ENCODE data around the gene ZMYND10. TPM values are rescaled to one million over a fixed set of nuclear protein-coding genes. Genes with fewer than 3 reads are reported as not detected.
A peak's percentile ranks its signal among the peaks of the same experiment; 100 is the strongest.

ZMYND10 gene
- total and polyA plus RNA-seq, 2 donors (not counting 1 experiment from before 2014, with no cell fraction given) = 0.32 to 0.83 TPM

GRCh38 chr3:50300681-50301254 is 44.8 kb downstream of the ZMYND10 start:
- H3K4me3 ChIP-seq (replicated peaks in 1 of 4; ENCODE audit: control extremely low read depth in 1 of 4, insufficient read depth in 1 of 4, low read depth in 3 of 4, low read length in 4 of 4) = peak overlapping the region in 1 of 4 experiments; percentile 60
- H3K4me2 ChIP-seq (ENCODE audit: extremely low read depth, insufficient read depth, low read length) = peak overlapping the region; percentile 89
- TF ChIP-seq CTCF (conservative IDR thresholded peaks at IDR 0.05 in 1 of 2, IDR thresholded peaks at IDR 0.05 in 1 of 2; ENCODE audit: low read depth in 1 of 2, low read length in 2 of 2) (no peak), EZH2 (IDR thresholded peaks at IDR 0.05; ENCODE audit: low read length, missing control alignments) (no peak)
- no peaks in the 10 kb centered on the region for H3K27me3 ChIP-seq (ENCODE audit: control insufficient read depth, insufficient read depth, low read length)
- peaks cover 2% of the 10 kb centered on the region for H3K36me3 ChIP-seq (ENCODE audit: control insufficient read depth, insufficient read depth, low read length)
- H2AFZ ChIP-seq (ENCODE audit: low read length) = no peak overlapping the region
- DNase-seq (ENCODE audit: low read depth in 2 of 2) = no peak
- no peaks in the 10 kb centered on the region for H3K79me2 ChIP-seq (ENCODE audit: control insufficient read depth, insufficient read depth, low read length)
- peaks cover 15% of the 10 kb centered on the region for H3K4me1 ChIP-seq (ENCODE audit: control insufficient read depth, extremely low read depth, insufficient read depth, low read length)
- H3K27ac ChIP-seq (ENCODE audit: insufficient read depth, low read length) = peak overlapping the region; percentile 82
- no peaks in the 10 kb centered on the region for H3K9me3 ChIP-seq (ENCODE audit: control insufficient read depth, insufficient read depth, low read depth, low read length)
- no peak overlapping the region for H3K9ac ChIP-seq (ENCODE audit: insufficient read depth, low read length)
- no peaks in the 10 kb centered on the region for H4K20me1 ChIP-seq (ENCODE audit: control insufficient read depth, extremely low read depth, insufficient read depth, low read length)

GRCh38 chr3:50299929-50300680 is 45.4 kb downstream of the ZMYND10 start:
- Histone ChIP-seq H3K4me2 (ENCODE audit: extremely low read depth, insufficient read depth, low read length) (peak overlapping the region; percentile 89), H3K9me3 (ENCODE audit: control insufficient read depth, insufficient read depth, low read depth, low read length) (no peaks in the 10 kb centered on the region), H3K9ac (ENCODE audit: insufficient read depth, low read length) (peak overlapping the region; percentile 68), H3K4me3 (replicated peaks in 1 of 4; ENCODE audit: control extremely low read depth in 1 of 4, insufficient read depth in 1 of 4, low read depth in 3 of 4, low read length in 4 of 4) (peak overlapping the region; percentile 39 to 60 (median 48)), H3K27ac (ENCODE audit: insufficient read depth, low read length) (peak overlapping the region; percentile 82), H3K4me1 (ENCODE audit: control insufficient read depth, extremely low read depth, insufficient read depth, low read length) (peaks cover 15% of the 10 kb centered on the region), H3K27me3 (ENCODE audit: control insufficient read depth, insufficient read depth, low read length) (no peaks in the 10 kb centered on the region), H4K20me1 (ENCODE audit: control insufficient read depth, extremely low read depth, insufficient read depth, low read length) (no peaks in the 10 kb centered on the region), H3K36me3 (ENCODE audit: control insufficient read depth, insufficient read depth, low read length) (peaks cover 2% of the 10 kb centered on the region), H3K79me2 (ENCODE audit: control insufficient read depth, insufficient read depth, low read length) (no peaks in the 10 kb centered on the region), H2AFZ (ENCODE audit: low read length) (peak overlapping the region; percentile 60)
- TF ChIP-seq CTCF (conservative IDR thresholded peaks at IDR 0.05 in 1 of 2, IDR thresholded peaks at IDR 0.05 in 1 of 2; ENCODE audit: low read depth in 1 of 2, low read length in 2 of 2) (no peak), EZH2 (IDR thresholded peaks at IDR 0.05; ENCODE audit: low read length, missing control alignments) (no peak)
- peak in 1 of 2 donors; percentile 57 for DNase-seq (ENCODE audit: low read depth in 2 of 2)

GRCh38 chr3:50299638-50299928 is 45.9 kb downstream of the ZMYND10 start:
- no peak for TF ChIP-seq CTCF (conservative IDR thresholded peaks at IDR 0.05 in 1 of 2, IDR thresholded peaks at IDR 0.05 in 1 of 2; ENCODE audit: low read depth in 1 of 2, low read length in 2 of 2)
- no peak for TF ChIP-seq EZH2 (IDR thresholded peaks at IDR 0.05; ENCODE audit: low read length, missing control alignments)
- Histone ChIP-seq H3K79me2 (ENCODE audit: control insufficient read depth, insufficient read depth, low read length) (no peaks in the 10 kb centered on the region), H3K4me2 (ENCODE audit: extremely low read depth, insufficient read depth, low read length) (peak overlapping the region; percentile 89), H3K4me3 (replicated peaks in 1 of 4; ENCODE audit: control extremely low read depth in 1 of 4, insufficient read depth in 1 of 4, low read depth in 3 of 4, low read length in 4 of 4) (peak overlapping the region; percentile 39 to 60 (median 48)), H3K27me3 (ENCODE audit: control insufficient read depth, insufficient read depth, low read length) (no peaks in the 10 kb centered on the region), H4K20me1 (ENCODE audit: control insufficient read depth, extremely low read depth, insufficient read depth, low read length) (no peaks in the 10 kb centered on the region), H3K4me1 (ENCODE audit: control insufficient read depth, extremely low read depth, insufficient read depth, low read length) (peaks cover 15% of the 10 kb centered on the region), H3K36me3 (ENCODE audit: control insufficient read depth, insufficient read depth, low read length) (peaks cover 2% of the 10 kb centered on the region), H3K9ac (ENCODE audit: insufficient read depth, low read length) (peak overlapping the region; percentile 68), H2AFZ (ENCODE audit: low read length) (peak overlapping the region; percentile 60), H3K27ac (ENCODE audit: insufficient read depth, low read length) (peak overlapping the region; percentile 82), H3K9me3 (ENCODE audit: control insufficient read depth, insufficient read depth, low read depth, low read length) (no peaks in the 10 kb centered on the region)
- DNase-seq (ENCODE audit: low read depth in 2 of 2) = no peak
